Thyroid gland (tissue), 4 donors: ENCODE measurements around the gene RFX4. TPM values are rescaled to one million over a fixed set of nuclear protein-coding genes. Genes with fewer than 3 reads are reported as not detected.
A peak's percentile ranks its signal among the peaks of the same experiment; 100 is the strongest.

ENCODE experiments used
- DNase-seq, 2 donors: peaks; one replicate each; pipeline ENCODE4 v3.0.0-alpha.2; 2019
- H3K27ac ChIP-seq, 3 donors: fragments of 200-600 bp; sonication (generic); 1 replicate in 2 of 3; 2 replicates in 1 of 3; pipeline ENCODE4 v1.5.1; 2016 to 2019; ENCODE audit warnings: mild to moderate bottlenecking in 1 of 3, moderate library complexity in 1 of 3
- H3K27me3 ChIP-seq: fragments of 200-600 bp; sonication (generic); one replicate; pipeline ENCODE4 v1.5.1; 2019
- H3K36me3 ChIP-seq, 2 donors: fragments of 200-600 bp; sonication (generic); one replicate each; pipeline ENCODE4 v1.5.1; 2016 to 2019
- H3K4me1 ChIP-seq, 2 donors: fragments of 200-600 bp; sonication (generic); one replicate each; pipeline ENCODE4 v1.5.1; 2017 to 2019
- H3K4me3 ChIP-seq, 3 donors: fragments of 200-600 bp; sonication (generic); replicated peaks in 1 of 3; 1 replicate in 2 of 3; 2 replicates in 1 of 3; pipeline ENCODE4 v1.5.1; 2016; ENCODE audit warnings: mild to moderate bottlenecking in 1 of 3
- H3K9me3 ChIP-seq: fragments of 200-600 bp; sonication (generic); one replicate; pipeline ENCODE4 v1.5.1; 2017
- CTCF ChIP-seq, 6 experiments: fragments of 200-600 bp in 3 of 6; fragments of 450-650 bp in 3 of 6; sonication (generic) in 3 of 6; IDR thresholded peaks; one replicate each; pipeline ENCODE4 v1.5.1; 2016 to 2019; ENCODE audit warnings: antibody characterized with exemption in 6 of 6, mild to moderate bottlenecking in 2 of 6, inconsistent platforms in 1 of 6, moderate library complexity in 1 of 6
- POLR2A ChIP-seq, 2 donors: fragments of 450-650 bp; IDR thresholded peaks; one replicate each; pipeline ENCODE4 v1.6.1; 2017; ENCODE audit warnings: antibody characterized with exemption in 2 of 2, mild to moderate bottlenecking in 2 of 2, moderate library complexity in 1 of 2
- WGBS, 2 donors: methylation state at CpG; one replicate each; pipeline ENCODE4 v1.1.5; 2017; 5-methylcytosine and 5-hydroxymethylcytosine counted together
- intact Hi-C: fragments of 100-400 bp; cut with DNase I; formaldehyde crosslinking; loops from one replicate; pipeline ENCODE4 v1.15.1; 2023
- total RNA-seq, 4 donors: library from RNA; depleted of rRNA; stranded (reverse); fragments of >200 nt; gene quantifications; one replicate each; pipeline ENCODE4 v1.2.3, GENCODE V29; 2016

RFX4 gene
- total RNA-seq, 4 donors from 2014 or later = 0.27 to 0.45 TPM; not detected in 2

- Histone ChIP-seq H3K9me3 (no peaks in the 10 kb centered on the region), H3K4me1 (no peaks in the 10 kb centered on the region), H3K4me3 (no peak overlapping the region), H3K36me3 (no peaks in the 10 kb centered on the region), H3K27ac (no peak overlapping the region), H3K27me3 (no peaks in the 10 kb centered on the region)
- no peak for DNase-seq
- 90 to 93% methylated on average over 4 of the region's 4 CpGs for WGBS, 2 donors
- TF ChIP-seq CTCF (IDR thresholded peaks at IDR 0.05) = no peak
- intact Hi-C loops = no loop called here
Observed at GRCh38 chr12:106745181-106745745, 162.5 kb downstream of the RFX4 start.

- 94% methylated on average over 3 of the region's 3 CpGs for WGBS, 2 donors
- H3K9me3 ChIP-seq = no peaks in the 10 kb centered on the region
- TF ChIP-seq POLR2A (IDR thresholded peaks at IDR 0.05) (no peak), CTCF (IDR thresholded peaks at IDR 0.05) (no peak)
- H3K36me3 ChIP-seq = no peaks in the 10 kb centered on the region
- H3K27ac ChIP-seq = no peak overlapping the region
- no peaks in the 10 kb centered on the region for H3K4me1 ChIP-seq
- no peaks in the 10 kb centered on the region for H3K27me3 ChIP-seq
- intact Hi-C loops = no loop called here
- H3K4me3 ChIP-seq = no peak overlapping the region
- no peak for DNase-seq
Observed at GRCh38 chr12:106747973-106748436, 165.2 kb downstream of the RFX4 start.

DNA sequence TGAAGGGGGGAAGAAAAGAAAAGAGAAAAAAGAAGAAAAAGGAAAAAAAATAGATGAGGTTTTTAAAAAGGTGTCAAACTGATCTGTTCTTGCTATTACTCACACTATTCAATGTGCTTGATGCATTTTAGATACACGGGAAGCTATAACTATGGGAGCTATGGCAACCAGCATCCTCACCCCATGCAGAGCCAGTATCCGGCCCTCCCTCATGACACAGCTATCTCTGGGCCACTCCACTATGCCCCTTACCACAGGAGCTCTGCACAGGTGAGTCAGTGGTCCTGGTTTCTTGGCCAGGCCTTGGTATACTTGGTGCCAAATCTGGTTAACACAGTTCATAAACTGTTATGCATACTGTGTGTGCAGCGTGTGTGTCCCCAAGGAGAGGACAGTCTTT lies 167.7 kb downstream of the RFX4 start:
- intact Hi-C loops = no loop called here
- 86 to 96% methylated on average over 3 of the region's 3 CpGs for WGBS, 2 donors
- no peak for TF ChIP-seq POLR2A (IDR thresholded peaks at IDR 0.05)
- TF ChIP-seq CTCF (IDR thresholded peaks at IDR 0.05) = no peak
- H3K4me3 ChIP-seq = no peak overlapping the region
- no peaks in the 10 kb centered on the region for H3K36me3 ChIP-seq
- DNase-seq = no peak
- H3K4me1 ChIP-seq = no peaks in the 10 kb centered on the region
- no peaks in the 10 kb centered on the region for H3K27me3 ChIP-seq
- H3K27ac ChIP-seq = no peak overlapping the region
- no peaks in the 10 kb centered on the region for H3K9me3 ChIP-seq

DNA sequence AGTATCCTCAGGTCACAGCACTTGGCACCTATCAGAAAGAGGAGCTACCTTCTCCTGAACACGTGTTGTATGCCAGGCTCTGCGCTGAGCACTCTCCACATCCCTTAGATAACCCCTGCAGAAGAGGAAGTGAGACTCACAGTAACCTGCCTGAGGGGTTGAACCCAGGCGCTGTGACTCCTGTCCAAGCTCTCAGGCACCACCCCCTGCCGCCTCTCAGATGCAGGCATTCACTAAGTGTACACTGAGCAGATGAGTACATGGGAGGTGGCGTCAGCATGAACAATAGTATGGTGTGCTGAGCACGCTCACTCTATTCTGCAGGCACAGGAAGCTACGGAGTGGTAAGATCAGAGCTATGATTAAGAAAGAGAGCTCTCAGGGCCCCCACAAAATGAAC lies 170.7 kb downstream of the RFX4 start:
- no peaks in the 10 kb centered on the region for H3K9me3 ChIP-seq
- peak in 1 of 2 donors; percentile 7 for DNase-seq
- intact Hi-C loops = no loop called here
- peaks cover 16 to 17% of the 10 kb centered on the region in 2 donors for H3K4me1 ChIP-seq
- 73 to 87% methylated on average over 7 of the region's 7 CpGs for WGBS, 2 donors
- no peak overlapping the region for H3K27ac ChIP-seq
- TF ChIP-seq CTCF (IDR thresholded peaks at IDR 0.05) = no peak
- TF ChIP-seq POLR2A (IDR thresholded peaks at IDR 0.05) = no peak
- H3K27me3 ChIP-seq = no peaks in the 10 kb centered on the region
- no peaks in the 10 kb centered on the region for H3K36me3 ChIP-seq
- no peak overlapping the region for H3K4me3 ChIP-seq

GRCh38 chr12:106754331-106754730 lies 171.5 kb downstream of the RFX4 start:
- Histone ChIP-seq H3K4me3 (no peak overlapping the region), H3K9me3 (no peaks in the 10 kb centered on the region), H3K27me3 (no peaks in the 10 kb centered on the region), H3K36me3 (no peaks in the 10 kb centered on the region), H3K27ac (no peak overlapping the region), H3K4me1 (peaks cover 24 to 25% of the 10 kb centered on the region in 2 donors)
- WGBS, 2 donors = 95 to 100% methylated on average over 1 of the region's 1 CpG
- TF ChIP-seq POLR2A (IDR thresholded peaks at IDR 0.05) = no peak
- TF ChIP-seq CTCF (IDR thresholded peaks at IDR 0.05) = no peak
- intact Hi-C loops = no loop called here
- DNase-seq = no peak
